CD4-positive, alpha-beta memory T cell (primary cell): ENCODE data around the gene TNFSF10. TPM values are rescaled to one million over a fixed set of nuclear protein-coding genes. Genes with fewer than 3 reads are reported as not detected.

ENCODE experiments used
- CTCF ChIA-PET: fragments of 350-600 bp; sonication (Branson Sonifier 250); formaldehyde crosslinking; loops from one replicate; lab custom pipeline; 2021; ENCODE audit warnings: inconsistent platforms; ENCODE audit not compliant: partially characterized antibody; lab: Charles Lee
- POLR2A ChIA-PET: fragments of 350-600 bp; sonication (Branson Sonifier 250); formaldehyde crosslinking; loops from one replicate; lab custom pipeline; 2021; ENCODE audit not compliant: partially characterized antibody; lab: Charles Lee
- DNase-seq, 5 donors: peaks; one replicate each; pipeline versions ENCODE4 v3.0.0 to v3.0.0-alpha.2; 2020 to 2022; ENCODE audit warnings: mixed read lengths in 1 of 5
- H3K27ac ChIP-seq: one replicate; pipeline ENCODE4 v1.7.0; 2013; ENCODE audit warnings: low read depth, low read length
- H3K27me3 ChIP-seq: 2 replicates; pipeline ENCODE4 v1.7.0; 2013; ENCODE audit warnings: mild to moderate bottlenecking, low read length, moderate library complexity; ENCODE audit not compliant: insufficient read depth
- H3K36me3 ChIP-seq: 2 replicates; pipeline ENCODE4 v1.7.0; 2013; ENCODE audit warnings: mild to moderate bottlenecking, low read length, moderate library complexity; ENCODE audit not compliant: insufficient read depth
- H3K4me1 ChIP-seq: 2 replicates; pipeline ENCODE4 v1.7.0; 2013; ENCODE audit warnings: mild to moderate bottlenecking, low read length, moderate library complexity; ENCODE audit not compliant: insufficient read depth
- H3K4me3 ChIP-seq, 2 donors: one replicate each; pipeline ENCODE4 v1.7.0; 2013; ENCODE audit warnings: low read length in 2 of 2, mild to moderate bottlenecking in 1 of 2
- H3K9me3 ChIP-seq, 2 donors: one replicate each; pipeline ENCODE4 v1.7.0; 2013; ENCODE audit warnings: low read length in 2 of 2, control low read depth in 1 of 2; ENCODE audit not compliant: control insufficient read depth in 1 of 2
- H3K27ac Mint-ChIP-seq, 7 donors: one replicate each; pipeline ENCODE4 v1.8.0; 2020 to 2021; ENCODE audit warnings: mixed read lengths in 7 of 7, mild to moderate bottlenecking in 6 of 7, inconsistent platforms in 3 of 7, moderate library complexity in 3 of 7
- H3K27me3 Mint-ChIP-seq, 2 donors: one replicate each; pipeline ENCODE4 v1.8.0; 2020 to 2021; ENCODE audit warnings: mixed read lengths in 2 of 2
- H3K36me3 Mint-ChIP-seq, 2 donors: one replicate each; pipeline ENCODE4 v1.8.0; 2020 to 2021; ENCODE audit warnings: mixed read lengths in 2 of 2, inconsistent platforms in 1 of 2, mild to moderate bottlenecking in 1 of 2
- H3K4me1 Mint-ChIP-seq, 4 donors: one replicate each; pipeline ENCODE4 v1.8.0; 2020 to 2021; ENCODE audit warnings: mixed read lengths in 4 of 4, mild to moderate bottlenecking in 1 of 4
- H3K4me3 Mint-ChIP-seq, 8 donors: one replicate each; pipeline ENCODE4 v1.8.0; 2020 to 2021; ENCODE audit warnings: mixed read lengths in 8 of 8, mild to moderate bottlenecking in 7 of 8, moderate library complexity in 6 of 8, inconsistent platforms in 3 of 8
- H3K9me3 Mint-ChIP-seq, 8 donors: one replicate each; pipeline ENCODE4 v1.8.0; 2020 to 2021; ENCODE audit warnings: mixed read lengths in 8 of 8, mild to moderate bottlenecking in 5 of 8, inconsistent platforms in 3 of 8, moderate library complexity in 1 of 8
- intact Hi-C: fragments of 100-400 bp; cut with micrococcal nuclease; formaldehyde crosslinking; loops from one replicate; pipeline ENCODE4 v1.15.1; 2023
- polyA plus RNA-seq, 2 donors: library from polyadenylated mRNA; unstranded; fragments of 300-500 nt; fragmentation: Illumina TruSeq; gene quantifications; one replicate each; pipeline ENCODE4 v1.2.3, GENCODE V29; 2021
- total RNA-seq, 2 experiments: library from RNA; stranded (reverse); gene quantifications; one replicate each; pipeline ENCODE4 v1.2.3, GENCODE V29; 2021

The TNFSF10 gene
- total and polyA plus RNA-seq, 4 experiments from 2014 or later: 63.4 to 107 (median 77.5) TPM

- H3K27ac Mint-ChIP-seq: peak overlapping the region; percentile 89 to 98 (median 93)
- peaks cover 76 to 100% (median 84%) of the 10 kb centered on the region in 4 donors for H3K4me1 Mint-ChIP-seq
- Histone ChIP-seq H3K9me3 (no peaks in the 10 kb centered on the region), H3K4me1 (peaks cover 98% of the 10 kb centered on the region), H3K27ac (peak overlapping the region; percentile 51), H3K36me3 (peaks cover 16% of the 10 kb centered on the region), H3K27me3 (no peaks in the 10 kb centered on the region), H3K4me3 (peak overlapping the region in 1 of 2 donors; percentile 10)
- H3K9me3 Mint-ChIP-seq: no peaks in the 10 kb centered on the region
- peak overlapping the region; percentile 60 to 100 (median 80) for H3K4me3 Mint-ChIP-seq
- peaks cover 59 to 70% of the 10 kb centered on the region in 2 donors for H3K36me3 Mint-ChIP-seq
- ChIA-PET CTCF (interaction anchor here (0.8 to 13.9 kb wide), 5 partner anchors 8 to 109 kb away, joined by 3 to 174 read pairs (median 3); partner anchors contain the start of gene TNFSF10), POLR2A (interaction anchor here (0.9 to 10.1 kb wide), 7 partner anchors 8 to 78 kb away, joined by 3 to 166 read pairs (median 14); partner anchors contain the start of gene TNFSF10)
- no peak for DNase-seq
- H3K27me3 Mint-ChIP-seq: no peaks in the 10 kb centered on the region
- intact Hi-C loops: no loop called here
These were observed 7.9 kb downstream of the TNFSF10 start for GRCh38 chr3:172515130-172515918.

- H3K9me3 Mint-ChIP-seq: no peaks in the 10 kb centered on the region
These were observed 8.6 kb downstream of the TNFSF10 start for GRCh38 chr3:172514678-172515077.

GRCh38 chr3:172513488-172513887 lies 9.7 kb downstream of the TNFSF10 start:
- intact Hi-C loops: loop anchor here (5.0 kb wide), 2 partner anchors 39 to 79 kb away; no protein-coding TSS in a partner anchor
- ChIA-PET POLR2A (interaction anchor here (1.0 to 5.7 kb wide), 8 partner anchors 10 to 83 kb away, joined by 3 to 74 read pairs (median 8); partner anchors contain the start of gene TNFSF10), CTCF (interaction anchor here (0.6 to 13.9 kb wide), 6 partner anchors 10 to 81 kb away, joined by 3 to 174 read pairs (median 3); partner anchors contain the start of gene TNFSF10)
- peak overlapping the region in 7 of 8 donors; percentile 63 to 96 (median 80) for H3K4me3 Mint-ChIP-seq
- H3K27me3 Mint-ChIP-seq: no peaks in the 10 kb centered on the region
- H3K4me1 ChIP-seq: peaks cover 87% of the 10 kb centered on the region
- H3K9me3 ChIP-seq: no peaks in the 10 kb centered on the region
- no peaks in the 10 kb centered on the region for H3K9me3 Mint-ChIP-seq
- peak in 1 of 5 donors; percentile 48 for DNase-seq
- H3K27ac Mint-ChIP-seq: peak overlapping the region; percentile 89 to 98 (median 93)
- peak overlapping the region; percentile 55 for H3K27ac ChIP-seq
- H3K4me1 Mint-ChIP-seq: peaks cover 69 to 95% (median 81%) of the 10 kb centered on the region in 4 donors
- H3K27me3 ChIP-seq: no peaks in the 10 kb centered on the region
- H3K36me3 Mint-ChIP-seq: peaks cover 69 to 85% of the 10 kb centered on the region in 2 donors
- peaks cover 21% of the 10 kb centered on the region for H3K36me3 ChIP-seq
- no peak overlapping the region for H3K4me3 ChIP-seq

More at GRCh38 chr3:172514678-172515077, 8.6 kb downstream of the TNFSF10 start:
- Histone ChIP-seq H3K4me1 (peaks cover 99% of the 10 kb centered on the region), H3K9me3 (no peaks in the 10 kb centered on the region), H3K4me3 (no peak overlapping the region), H3K27me3 (no peaks in the 10 kb centered on the region), H3K36me3 (peaks cover 20% of the 10 kb centered on the region), H3K27ac (peak overlapping the region; percentile 51)
- peak overlapping the region; percentile 89 to 98 (median 93) for H3K27ac Mint-ChIP-seq
- ChIA-PET POLR2A (interaction anchor here (0.9 to 10.1 kb wide), 7 partner anchors 8 to 79 kb away, joined by 3 to 166 read pairs (median 14); partner anchors contain the start of gene TNFSF10), CTCF (interaction anchor here (1.0 to 13.9 kb wide), 4 partner anchors 9 to 110 kb away, joined by 3 to 174 read pairs (median 4); partner anchors contain the start of gene TNFSF10)
- intact Hi-C loops: loop anchor here (5.0 kb wide), 2 partner anchors 38 to 78 kb away; no protein-coding TSS in a partner anchor
- no peak for DNase-seq
- H3K36me3 Mint-ChIP-seq: peaks cover 61 to 74% of the 10 kb centered on the region in 2 donors
- H3K27me3 Mint-ChIP-seq: no peaks in the 10 kb centered on the region
- peak overlapping the region; percentile 55 to 100 (median 80) for H3K4me3 Mint-ChIP-seq
- peaks cover 72 to 98% (median 83%) of the 10 kb centered on the region in 4 donors for H3K4me1 Mint-ChIP-seq

GRCh38 chr3:172511783-172512762 lies 11.2 kb downstream of the TNFSF10 start:
- Mint-ChIP-seq H3K9me3 (no peaks in the 10 kb centered on the region), H3K4me1 (peaks cover 59 to 90% (median 74%) of the 10 kb centered on the region in 4 donors), H3K36me3 (peaks cover 80 to 90% of the 10 kb centered on the region in 2 donors), H3K27me3 (no peaks in the 10 kb centered on the region), H3K4me3 (peak overlapping the region; percentile 61 to 91 (median 82)), H3K27ac (peak overlapping the region; percentile 91 to 98 (median 95))
- Histone ChIP-seq H3K27me3 (no peaks in the 10 kb centered on the region), H3K9me3 (no peaks in the 10 kb centered on the region), H3K36me3 (peaks cover 35% of the 10 kb centered on the region), H3K27ac (peak overlapping the region; percentile 50), H3K4me1 (peaks cover 73% of the 10 kb centered on the region), H3K4me3 (peak overlapping the region in 1 of 2 donors; percentile 22)
- peak; percentile 46 to 76 (median 58) for DNase-seq
- intact Hi-C loops: loop anchor here (1.0 to 5.0 kb wide), 3 partner anchors 11 to 80 kb away; partner anchors contain the start of gene TNFSF10
- ChIA-PET POLR2A (interaction anchor here (0.8 to 5.7 kb wide), 7 partner anchors 8 to 84 kb away, joined by 4 to 74 read pairs (median 12); partner anchors contain the start of gene TNFSF10), CTCF (interaction anchor here (1.6 to 13.9 kb wide), 3 partner anchors 19 to 82 kb away, joined by 6 to 174 read pairs (median 6); no protein-coding TSS in a partner anchor)

- no peaks in the 10 kb centered on the region for H3K27me3 Mint-ChIP-seq
- peak overlapping the region in 4 of 7 donors; percentile 19 to 76 (median 73) for H3K27ac Mint-ChIP-seq
- Histone ChIP-seq H3K4me1 (peaks cover 13% of the 10 kb centered on the region), H3K27ac (no peak overlapping the region), H3K27me3 (no peaks in the 10 kb centered on the region), H3K4me3 (no peak overlapping the region), H3K9me3 (no peaks in the 10 kb centered on the region), H3K36me3 (peaks cover 43% of the 10 kb centered on the region)
- intact Hi-C loops: no loop called here
- peaks cover 12 to 42% (median 24%) of the 10 kb centered on the region in 4 donors for H3K4me1 Mint-ChIP-seq
- ChIA-PET CTCF (interaction anchor here (1.3 to 2.1 kb wide), 2 partner anchors 9 to 90 kb away, joined by 4 to 6 read pairs; no protein-coding TSS in a partner anchor), POLR2A (interaction anchor here (1.0 kb wide), 1 partner anchor 15 kb away, joined by 3 read pairs; no protein-coding TSS in a partner anchor)
- peaks cover 66 to 69% of the 10 kb centered on the region in 2 donors for H3K36me3 Mint-ChIP-seq
- no peak for DNase-seq
- peaks cover 0 to 4% (median 0%) of the 10 kb centered on the region in 8 donors for H3K9me3 Mint-ChIP-seq
- no peak overlapping the region for H3K4me3 Mint-ChIP-seq
These were observed 17.1 kb downstream of the TNFSF10 start for GRCh38 chr3:172506094-172506493.

GRCh38 chr3:172501540-172501939 lies 21.7 kb downstream of the TNFSF10 start:
- Histone ChIP-seq H3K9me3 (no peaks in the 10 kb centered on the region), H3K4me3 (no peak overlapping the region), H3K4me1 (no peaks in the 10 kb centered on the region), H3K27ac (no peak overlapping the region), H3K27me3 (no peaks in the 10 kb centered on the region), H3K36me3 (peaks cover 11% of the 10 kb centered on the region)
- intact Hi-C loops: no loop called here
- Mint-ChIP-seq H3K27ac (peak overlapping the region in 1 of 7 donors; percentile 20), H3K4me3 (peak overlapping the region in 1 of 8 donors; percentile 41), H3K27me3 (no peaks in the 10 kb centered on the region), H3K4me1 (peaks cover 2 to 10% (median 5%) of the 10 kb centered on the region in 4 donors), H3K36me3 (peaks cover 27 to 28% of the 10 kb centered on the region in 2 donors), H3K9me3 (peaks cover 0 to 4% (median 0%) of the 10 kb centered on the region in 8 donors)
- ChIA-PET POLR2A (interaction anchor here (0.7 to 2.1 kb wide), 2 partner anchors 14 to 21 kb away, joined by 3 to 9 read pairs; partner anchors contain the start of gene TNFSF10), CTCF (interaction anchor here (0.7 to 1.0 kb wide), 2 partner anchors 94 to 122 kb away, joined by 3 read pairs; no protein-coding TSS in a partner anchor)
- no peak for DNase-seq
